GM19025 (cell line): ENCODE measurements around the gene JAK1.
"Not testable (repeated sequence)": the region's sequence is repeated elsewhere in the genome, so short reads cannot be mapped to it uniquely, and the experiment has no call there.

Experiments used
- ATAC-seq: cut with Tn5 transposase; IDR thresholded peaks from one replicate; pipeline ENCODE4 v1.9.1; 2021; ENCODE audit warnings: mild to moderate bottlenecking, low read depth, moderate library complexity; ENCODE audit not compliant: unreplicated experiment

Gene JAK1

GRCh38 chr1:64925594-64925993, 40.8 kb downstream of the JAK1 start:
- ATAC-seq = no peak

- no peak for ATAC-seq
These were observed 43.0 kb downstream of the JAK1 start for GRCh38 chr1:64923294-64923718.

GRCh38 chr1:64922336-64922735, 44.0 kb downstream of the JAK1 start:
- ATAC-seq = no peak

GRCh38 chr1:64921771-64922170, 44.6 kb downstream of the JAK1 start:
- ATAC-seq = no peak

- ATAC-seq = no peak
These were observed 45.3 kb downstream of the JAK1 start for GRCh38 chr1:64920941-64921589.

- ATAC-seq = not testable (repeated sequence)
These were observed 47.2 kb downstream of the JAK1 start for GRCh38 chr1:64919120-64919519.

GRCh38 chr1:64917907-64918306, 48.4 kb downstream of the JAK1 start:
- no peak for ATAC-seq

GRCh38 chr1:64917328-64917861, 49.0 kb downstream of the JAK1 start:
- ATAC-seq = no peak

- ATAC-seq = no peak
These were observed 50.7 kb downstream of the JAK1 start for GRCh38 chr1:64915381-64916274.

GRCh38 chr1:64913361-64914015, 52.9 kb downstream of the JAK1 start:
- ATAC-seq = no peak

GRCh38 chr1:64912191-64912590, 54.2 kb downstream of the JAK1 start:
- ATAC-seq = no peak

- no peak for ATAC-seq
These were observed 55.0 kb downstream of the JAK1 start for GRCh38 chr1:64911326-64911725.

- ATAC-seq = no peak
These were observed 57.3 kb downstream of the JAK1 start for GRCh38 chr1:64909031-64909430.

- no peak for ATAC-seq
These were observed 57.8 kb downstream of the JAK1 start for GRCh38 chr1:64908575-64908974.

- ATAC-seq = no peak
These were observed 59.9 kb downstream of the JAK1 start for GRCh38 chr1:64906447-64906846.

- ATAC-seq = no peak
These were observed 62.8 kb downstream of the JAK1 start for GRCh38 chr1:64903593-64903992.

- no peak for ATAC-seq
These were observed 64.7 kb downstream of the JAK1 start for GRCh38 chr1:64901663-64902062.

GRCh38 chr1:64900916-64901315, 65.4 kb downstream of the JAK1 start:
- no peak for ATAC-seq

- ATAC-seq = peak; percentile 48
These were observed 68.1 kb downstream of the JAK1 start for GRCh38 chr1:64898107-64898861.

- ATAC-seq = no peak
These were observed 69.8 kb downstream of the JAK1 start for GRCh38 chr1:64896551-64896950.
